PC-3 (cell line): ENCODE data around the gene ZNF385B.

ENCODE experiments used
- EZH2 ChIP-seq: fragments of 300-600 bp; sonication (generic); IDR thresholded peaks from one replicate; pipeline ENCODE4 v1.6.1; 2017; ENCODE audit warnings: antibody characterized with exemption, mild to moderate bottlenecking, low read length; ENCODE audit not compliant: unreplicated experiment
- EZH2phosphoT487 ChIP-seq: fragments of 300-600 bp; sonication (generic); IDR thresholded peaks from 2 replicates; pipeline ENCODE4 v1.6.1; 2018; ENCODE audit warnings: mild to moderate bottlenecking, antibody characterized with exemption, low read length, borderline replicate concordance
- TF ChIP-seq, protein P1 (sequence below): fragments of 300-600 bp; sonication (generic); conservative IDR thresholded peaks from 2 replicates; pipeline ENCODE4 v1.5.1; 2017; ENCODE audit warnings: antibody characterized with exemption, low read depth, mild to moderate bottlenecking, low read length

DNA sequence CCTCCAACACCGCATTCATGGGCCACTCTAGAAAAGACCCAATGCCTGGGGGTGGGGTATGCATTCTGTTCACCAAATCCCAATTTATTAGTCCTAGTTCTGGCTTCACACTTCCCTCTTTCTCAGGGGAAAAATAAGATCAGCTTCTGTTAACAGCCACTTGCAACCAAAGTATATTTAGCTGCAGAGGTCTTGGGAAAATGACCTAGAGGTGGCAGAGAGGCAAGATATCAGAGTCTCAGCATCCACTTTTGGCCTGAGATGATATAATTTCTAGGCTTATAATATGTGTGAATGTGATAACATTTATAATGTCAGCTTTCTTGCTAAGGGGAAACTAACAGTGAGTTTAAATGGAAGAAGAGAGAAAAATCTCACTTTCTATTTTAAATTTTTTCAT lies 89.1 kb downstream of the ZNF385B start:
- TF ChIP-seq, protein P1, sequence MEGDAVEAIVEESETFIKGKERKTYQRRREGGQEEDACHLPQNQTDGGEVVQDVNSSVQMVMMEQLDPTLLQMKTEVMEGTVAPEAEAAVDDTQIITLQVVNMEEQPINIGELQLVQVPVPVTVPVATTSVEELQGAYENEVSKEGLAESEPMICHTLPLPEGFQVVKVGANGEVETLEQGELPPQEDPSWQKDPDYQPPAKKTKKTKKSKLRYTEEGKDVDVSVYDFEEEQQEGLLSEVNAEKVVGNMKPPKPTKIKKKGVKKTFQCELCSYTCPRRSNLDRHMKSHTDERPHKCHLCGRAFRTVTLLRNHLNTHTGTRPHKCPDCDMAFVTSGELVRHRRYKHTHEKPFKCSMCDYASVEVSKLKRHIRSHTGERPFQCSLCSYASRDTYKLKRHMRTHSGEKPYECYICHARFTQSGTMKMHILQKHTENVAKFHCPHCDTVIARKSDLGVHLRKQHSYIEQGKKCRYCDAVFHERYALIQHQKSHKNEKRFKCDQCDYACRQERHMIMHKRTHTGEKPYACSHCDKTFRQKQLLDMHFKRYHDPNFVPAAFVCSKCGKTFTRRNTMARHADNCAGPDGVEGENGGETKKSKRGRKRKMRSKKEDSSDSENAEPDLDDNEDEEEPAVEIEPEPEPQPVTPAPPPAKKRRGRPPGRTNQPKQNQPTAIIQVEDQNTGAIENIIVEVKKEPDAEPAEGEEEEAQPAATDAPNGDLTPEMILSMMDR: no peak
- no peak for TF ChIP-seq EZH2
- TF ChIP-seq EZH2phosphoT487: no peak
